ENCODE results near the gene ATP5ME.
"Not testable (repeated sequence)": the region's sequence is repeated elsewhere in the genome, so short reads cannot be mapped to it uniquely, and the experiment has no call there.

ATP5ME gene

GRCh38 chr4:705278-706082 is 31.4 kb upstream of the ATP5ME start, which contains the start of gene PCGF3:
Gene PCGF3, plus strand, starts transcription at chr4:705832. Its CDS starts 27,849 bp downstream, at chr4:733681.
- FAIRE-seq (no peak), DNase-seq (ENCODE audit: low spot score) (peak; percentile 83)

- DNase-seq (ENCODE audit: low spot score) (no peak), FAIRE-seq (no peak)
Measured at GRCh38 chr4:704971-705277, 30.8 kb upstream of the ATP5ME start.

GRCh38 chr4:704198-704891 is 30.3 kb upstream of the ATP5ME start:
- no peak for DNase-seq (ENCODE audit: low spot score)
- no peak for FAIRE-seq

GRCh38 chr4:703336-704197 is 29.5 kb upstream of the ATP5ME start:
- FAIRE-seq (no peak), DNase-seq (ENCODE audit: low spot score) (no peak)

GRCh38 chr4:702618-703048 is 28.6 kb upstream of the ATP5ME start:
- no peak for FAIRE-seq
- DNase-seq (ENCODE audit: low spot score) = no peak

- FAIRE-seq (no peak), DNase-seq (ENCODE audit: low spot score) (no peak)
Measured at GRCh38 chr4:700587-701264, 26.6 kb upstream of the ATP5ME start.

- no peak for FAIRE-seq
Measured at GRCh38 chr4:699816-700580, 25.9 kb upstream of the ATP5ME start.

GRCh38 chr4:694341-694940 is 20.4 kb upstream of the ATP5ME start:
- FAIRE-seq; DNase-seq (ENCODE audit: low spot score): not testable (repeated sequence)

More at GRCh38 chr4:699816-700580, 25.9 kb upstream of the ATP5ME start:
- no peak for DNase-seq (ENCODE audit: low spot score)

GRCh38 chr4:692771-693554 is 18.9 kb upstream of the ATP5ME start:
- DNase-seq (ENCODE audit: low spot score) (no peak), FAIRE-seq (no peak)

GRCh38 chr4:689723-690122 is 15.6 kb upstream of the ATP5ME start:
- FAIRE-seq (no peak), DNase-seq (ENCODE audit: low spot score) (no peak)

- FAIRE-seq = no peak
- DNase-seq (ENCODE audit: low spot score) = no peak
Measured at GRCh38 chr4:688854-689681, 15.0 kb upstream of the ATP5ME start, which contains the start of gene SLC49A3. Gene SLC49A3, minus strand, starts transcription at chr4:689151. Its CDS starts 24 bp downstream, at chr4:689127.

- FAIRE-seq = no peak
Measured at GRCh38 chr4:687971-688853, 14.1 kb upstream of the ATP5ME start.

GRCh38 chr4:687048-687970 is 13.2 kb upstream of the ATP5ME start:
- DNase-seq (ENCODE audit: low spot score) = peak; percentile 91
- peak; percentile 87 for FAIRE-seq

More at GRCh38 chr4:687971-688853, 14.1 kb upstream of the ATP5ME start:
- no peak for DNase-seq (ENCODE audit: low spot score)

- no peak for DNase-seq (ENCODE audit: low spot score)
- FAIRE-seq = no peak
Measured at GRCh38 chr4:686413-687040, 12.5 kb upstream of the ATP5ME start.

- no peak for FAIRE-seq
Measured at GRCh38 chr4:685679-686412, 11.8 kb upstream of the ATP5ME start.

More at GRCh38 chr4:685679-686412, 11.8 kb upstream of the ATP5ME start:
- no peak for DNase-seq (ENCODE audit: low spot score)

All from RCC 7860 (cell line).